HG03432 (cell line): ENCODE data around the gene CD8B.

Experiments used
- ATAC-seq: cut with Tn5 transposase; IDR thresholded peaks from one replicate; pipeline ENCODE4 v1.9.1; 2021; ENCODE audit warnings: mild to moderate bottlenecking, moderate library complexity; ENCODE audit not compliant: unreplicated experiment

CD8B gene

GRCh38 chr2:86775338-86775737 is 86.3 kb downstream of the CD8B start:
- no peak for ATAC-seq

GRCh38 chr2:86774862-86775261 is 86.8 kb downstream of the CD8B start:
- ATAC-seq: no peak

GRCh38 chr2:86772611-86773010 is 89.1 kb downstream of the CD8B start:
- ATAC-seq: no peak

- ATAC-seq: no peak
Measured at GRCh38 chr2:86770816-86771301, 90.8 kb downstream of the CD8B start.

- no peak for ATAC-seq
Measured at GRCh38 chr2:86769838-86770237, 91.8 kb downstream of the CD8B start.

- no peak for ATAC-seq
Measured at GRCh38 chr2:86768189-86768949, 93.3 kb downstream of the CD8B start.
